HepG2 (cell line): ENCODE measurements around the gene CDK6. TPM values are rescaled to one million over a fixed set of nuclear protein-coding genes. Genes with fewer than 3 reads are reported as not detected.

Experiments
- ATAC-seq: fragments of 200-7000 bp; cut with Tn5 transposase; 3 replicates; pipeline ENCODE4 v1.9.1; 2020; ENCODE audit warnings: mild to moderate bottlenecking, moderate library complexity
- BruUV-seq: library from RNA; stranded (reverse); fragments of 400-500 nt; replicated peaks from 2 replicates; lab custom pipeline; 2021; lab: Mats Ljungman, UMichigan
- CTCF ChIA-PET: fragments of 300-600 bp; formaldehyde crosslinking; extraction: SDS; loops from one replicate; lab custom pipeline; 2021; ENCODE audit warnings: low total read pairs, inconsistent platforms, low intra/inter-chr PET ratio; lab: Yijun Ruan, JAX
- POLR2A ChIA-PET: fragments of 350-600 bp; sonication (Branson Sonifier 250); formaldehyde crosslinking; loops from one replicate; lab custom pipeline; 2020; ENCODE audit warnings: antibody characterized with exemption, inconsistent platforms; lab: Yijun Ruan, JAX
- DNase-seq: peaks from one replicate; pipeline ENCODE4 v3.0.0-alpha.2; 2015; ENCODE audit warnings: low spot score
- FAIRE-seq: peaks from 3 replicates; lab custom pipeline; 2011; peaks lifted over from hg19 to GRCh38; lab: Jason Lieb, UNC
- H2AFZ ChIP-seq: one replicate; pipeline ENCODE4 v1.6.1; 2011; ENCODE audit warnings: low read length, inconsistent platforms
- H3K27ac ChIP-seq: fragments of 300-600 bp; 3 replicates; pipeline ENCODE4 v1.8.0; 2011; ENCODE audit warnings: mixed run types, mild to moderate bottlenecking, mixed read lengths, low read length, inconsistent platforms; ENCODE audit not compliant: insufficient read depth; ENCODE audit errors: extremely low read length
- H3K27me3 ChIP-seq, 2 experiments: fragments of 200-600 bp in 1 of 2; 2 replicates in 1 of 2; 3 replicates in 1 of 2; pipeline versions ENCODE4 v1.6.0 to v1.8.0; 2011; ENCODE audit warnings: low read length in 2 of 2, mild to moderate bottlenecking in 2 of 2, moderate library complexity in 2 of 2, inconsistent platforms in 1 of 2; ENCODE audit not compliant: insufficient read depth in 2 of 2, control insufficient read depth in 1 of 2
- H3K36me3 ChIP-seq, 2 experiments: fragments of 200-600 bp in 1 of 2; replicated peaks in 1 of 2; 2 replicates in 1 of 2; 3 replicates in 1 of 2; pipeline versions ENCODE4 v1.5.1 to v1.8.0; 2011; ENCODE audit warnings: low read length in 2 of 2, inconsistent platforms in 1 of 2; ENCODE audit not compliant: insufficient read depth in 2 of 2, control insufficient read depth in 1 of 2
- H3K4me1 ChIP-seq: 2 replicates; pipeline ENCODE4 v1.5.1; 2012; ENCODE audit warnings: low read length, inconsistent platforms; ENCODE audit not compliant: insufficient read depth
- H3K4me2 ChIP-seq: 2 replicates; pipeline ENCODE4 v1.6.0; 2011; ENCODE audit warnings: low read depth, low read length, inconsistent platforms
- H3K4me3 ChIP-seq, 3 experiments: fragments of 200-600 bp in 1 of 3; sonication (generic), shearing (Covaris generic) in 1 of 3; replicated peaks in 1 of 3; 2 replicates each; pipeline ENCODE4 v1.5.1; 2011 to 2016; ENCODE audit warnings: low read length in 3 of 3, inconsistent platforms in 2 of 3, low read depth in 2 of 3, mild to moderate bottlenecking in 2 of 3, control low read depth in 1 of 3, mixed read lengths in 1 of 3; ENCODE audit not compliant: insufficient read depth in 1 of 3
- H3K79me2 ChIP-seq: one replicate; pipeline ENCODE4 v1.6.1; 2011; ENCODE audit warnings: low read length, inconsistent platforms; ENCODE audit not compliant: insufficient read depth
- H3K9ac ChIP-seq: 2 replicates; pipeline ENCODE4 v1.6.0; 2011; ENCODE audit warnings: mild to moderate bottlenecking, low read depth, low read length, inconsistent platforms; ENCODE audit not compliant: insufficient read depth
- H3K9me3 ChIP-seq: 2 replicates; pipeline ENCODE4 v1.5.1; 2012; ENCODE audit warnings: mild to moderate bottlenecking, low read length
- H4K20me1 ChIP-seq: 2 replicates; pipeline ENCODE4 v1.6.0; 2011; ENCODE audit warnings: inconsistent platforms, mild to moderate bottlenecking, low read length, moderate library complexity; ENCODE audit not compliant: insufficient read depth
- HMGXB3 ChIP-seq: sonication (generic); formaldehyde crosslinking; IDR thresholded peaks from 2 replicates; pipeline ENCODE4 v1.4.0; 2020; ENCODE audit warnings: missing genetic modification reagents, borderline replicate concordance
- RBM22 ChIP-seq: fragments of 200-400 bp; formaldehyde crosslinking; optimal IDR thresholded peaks from 2 replicates; pipeline ENCODE3; 2017; ENCODE audit warnings: mild to moderate bottlenecking, low read length, moderate library complexity
- ZKSCAN1 ChIP-seq: fragments of 150-350 bp; IDR thresholded peaks from 2 replicates; pipeline ENCODE4 v1.6.1; 2014; ENCODE audit warnings: low read length
- ZNF280B ChIP-seq: sonication (generic); formaldehyde crosslinking; IDR thresholded peaks from 2 replicates; pipeline ENCODE4 v1.5.0; 2020; ENCODE audit warnings: missing genetic modification reagents, mild to moderate bottlenecking, borderline replicate concordance
- WGBS: methylation state at CpG from one replicate; pipeline ENCODE4 v1.1.6; 2017; ENCODE audit warnings: low lambda C conversion rate; 5-methylcytosine and 5-hydroxymethylcytosine counted together
- in situ Hi-C: cut with HindIII; loops from 2 replicates; pipeline ENCODE4 v1.10.0; 2017; ENCODE audit warnings: low pct_unique_long_range_greater_than_20kb; ENCODE audit not compliant: extremely low pct_ligation_motif_present
- intact Hi-C: fragments of 100-400 bp; cut with micrococcal nuclease; formaldehyde crosslinking; loops from one replicate; pipeline ENCODE4 v1.10.0; 2022; ENCODE audit not compliant: unreplicated experiment
- polyA plus RNA-seq, 8 experiments: library from polyadenylated mRNA; depleted of rRNA in 3 of 8; stranded (reverse) in 7 of 8; unstranded in 1 of 8; fragments of >200 nt; fragmentation: Illumina TruSeq in 4 of 8; extraction: Trizol in 4 of 8; gene quantifications; 2 replicates each; pipeline versions ENCODE4 v1.2.1 to v1.2.3, GENCODE V29; 2011 to 2016; ENCODE audit warnings: low read depth in 4 of 8, missing spikeins in 1 of 8, mixed read lengths in 1 of 8; ENCODE audit not compliant: insufficient read depth in 1 of 8
- total RNA-seq, 5 experiments: library from RNA; depleted of rRNA; stranded (reverse); fragments of >200 nt; fragmentation: Illumina TruSeq; extraction: Trizol; gene quantifications; 2 replicates each; pipeline ENCODE4 v1.2.3, GENCODE V29; 2016; ENCODE audit warnings: low read depth in 1 of 5

Gene CDK6
- total and polyA plus RNA-seq, 2 of the 13 experiments (the other 11 are each of a cell fraction or from before 2014, with no cell fraction given), result 34.6 to 90.8 TPM

GRCh38 chr7:92737706-92738105 lies 98.7 kb downstream of the CDK6 start:
- CTCF ChIA-PET, result no interaction called here
- DNase-seq, result no peak
- Histone ChIP-seq H3K4me1 (peaks cover 28% of the 10 kb centered on the region), H3K79me2 (peaks cover 81% of the 10 kb centered on the region), H3K4me2 (no peak overlapping the region), H3K9me3 (no peaks in the 10 kb centered on the region), H3K27me3 (no peaks in the 10 kb centered on the region), H3K36me3 (peaks cover 4 to 38% of the 10 kb centered on the region in 2 experiments), H3K27ac (no peak overlapping the region), H3K4me3 (no peak overlapping the region), H4K20me1 (peaks cover 10% of the 10 kb centered on the region)
- FAIRE-seq, result no peak
- no peak for ATAC-seq
- POLR2A ChIA-PET, result interaction anchor here (0.9 kb wide), 1 partner anchor 42 kb away, joined by 4 read pairs; no protein-coding TSS in a partner anchor
- intact Hi-C loops, result no loop called here
- in situ Hi-C loops, result no loop called here
- BruUV-seq, result no TSS peak
- 100% methylated on average over 1 of the region's 1 CpG for WGBS
- TF ChIP-seq RBM22 (peak; percentile 35), ZNF280B (CRISPR knock-in tag) (no peak), HMGXB3 (CRISPR knock-in tag) (no peak), ZKSCAN1 (no peak)
- TF ChIP-seq, all 625 proteins: peak for 1
- Histone ChIP-seq H3K9ac (no peak overlapping the region), H2AFZ (no peak overlapping the region)
